SK-N-MC (cell line): ENCODE data around the gene PFDN6.

Experiments used
- DNase-seq: peaks from one replicate; pipeline ENCODE4 v3.0.0-alpha.2; 2011; ENCODE audit warnings: low read depth, low spot score
- H3K27ac ChIP-seq: fragments of 200-600 bp; sonication (generic); 2 replicates; pipeline ENCODE4 v1.5.1; 2016; ENCODE audit warnings: mixed run types
- H3K36me3 ChIP-seq: fragments of 200-600 bp; sonication (generic); 2 replicates; pipeline ENCODE4 v1.6.1; 2017; ENCODE audit warnings: antibody characterized with exemption, low read length, mixed read lengths; ENCODE audit not compliant: insufficient read depth
- H3K4me3 ChIP-seq: fragments of 200-600 bp; sonication (generic); 2 replicates; pipeline ENCODE4 v1.5.1; 2016
- H3K9ac ChIP-seq: fragments of 200-600 bp; sonication (generic); 2 replicates; pipeline ENCODE4 v1.8.0; 2017; ENCODE audit warnings: mixed run types, mixed read lengths; ENCODE audit not compliant: insufficient read length
- H3K9me3 ChIP-seq: fragments of 200-600 bp; sonication (generic); 2 replicates; pipeline ENCODE4 v1.6.1; 2017; ENCODE audit warnings: low read depth, mild to moderate bottlenecking, antibody characterized with exemption, low read length, moderate library complexity, mixed read lengths
- EZH2 ChIP-seq: fragments of 200-600 bp; sonication (generic); IDR thresholded peaks from one replicate; pipeline ENCODE4 v1.6.1; 2017; ENCODE audit warnings: antibody characterized with exemption
- FOXP2 ChIP-seq: optimal IDR thresholded peaks from 2 replicates; pipeline ENCODE3; 2011; ENCODE audit warnings: mild to moderate bottlenecking, moderate library complexity; ENCODE audit not compliant: insufficient read depth; ENCODE audit errors: extremely low read length, control extremely low read depth
- POLR2AphosphoS5 ChIP-seq: IDR thresholded peaks from 2 replicates; pipeline ENCODE4 v1.6.1; 2012; ENCODE audit warnings: mild to moderate bottlenecking, low read depth, low read length, borderline replicate concordance

PFDN6 gene

DNA sequence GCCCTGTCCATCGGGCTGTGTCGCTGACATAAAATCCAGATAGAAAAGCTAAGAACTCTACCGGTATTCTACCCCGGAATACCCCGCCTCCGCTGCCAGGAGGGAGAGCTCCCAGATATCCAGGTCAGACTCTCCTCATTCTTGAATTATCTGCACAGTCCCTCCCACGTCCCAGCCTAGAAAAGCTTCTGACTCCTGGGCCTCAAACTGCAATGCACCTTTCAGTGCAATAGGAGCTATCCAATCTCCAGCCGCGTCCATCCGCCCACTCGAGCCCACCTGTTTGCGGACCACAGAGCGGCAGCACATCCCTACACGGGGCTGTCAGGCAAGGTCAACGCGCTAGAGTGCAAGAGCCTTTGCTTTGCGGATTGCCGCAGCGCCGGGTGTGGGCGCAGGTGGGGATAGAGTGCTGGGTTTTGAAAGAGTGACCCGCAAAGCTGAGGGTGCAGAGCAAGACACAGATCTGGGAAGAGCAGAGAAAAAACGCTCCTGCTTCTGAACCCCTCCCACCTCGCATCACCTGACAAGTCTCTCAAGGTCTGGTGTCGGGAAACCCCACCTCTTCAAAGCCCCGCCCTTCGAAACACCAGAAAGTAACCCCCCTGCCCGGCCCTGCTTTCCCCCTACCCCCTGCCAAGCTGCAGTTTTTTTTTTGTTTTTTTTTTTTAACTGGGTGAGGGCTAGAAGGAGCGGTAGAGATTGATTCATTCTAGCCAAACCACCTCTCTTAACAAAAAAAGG lies 23.1 kb downstream of the PFDN6 start:
- Histone ChIP-seq H3K9me3 (no peaks in the 10 kb centered on the region), H3K27ac (peak overlapping the region; percentile 74), H3K4me3 (peak overlapping the region; percentile 96), H3K36me3 (no peaks in the 10 kb centered on the region), H3K9ac (peak overlapping the region; percentile 85)
- no peak for DNase-seq
- TF ChIP-seq EZH2 (no peak), FOXP2 (no peak), POLR2AphosphoS5 (no peak)

DNA sequence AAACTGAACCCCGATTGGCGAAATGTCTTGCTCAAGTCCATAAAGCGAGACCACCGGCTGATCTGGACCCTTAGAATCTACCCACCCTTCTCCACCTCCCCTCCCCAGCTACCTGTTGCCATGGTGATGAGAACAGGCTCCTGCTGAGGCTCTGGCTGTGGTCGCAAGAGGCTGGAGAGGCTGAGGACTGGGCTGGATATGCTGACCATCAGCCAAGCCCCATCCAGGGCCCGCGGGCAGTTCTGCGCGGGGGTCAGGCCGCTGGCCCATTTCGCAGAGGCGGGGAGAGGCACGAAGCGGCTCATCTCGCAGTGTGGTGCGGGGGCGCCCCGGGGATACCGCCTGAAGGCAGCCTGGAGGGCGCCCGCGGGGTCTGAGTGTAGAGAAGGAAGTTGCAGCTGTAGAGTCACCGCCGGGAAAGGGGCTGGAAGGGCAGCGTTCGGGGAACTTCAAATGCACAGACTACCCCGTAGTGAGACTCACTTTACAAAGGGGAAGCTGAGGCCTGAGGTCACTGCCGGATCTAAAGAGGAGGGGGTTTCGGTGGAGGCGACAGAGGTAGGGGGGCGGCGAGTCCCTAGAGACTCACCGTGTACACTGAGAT lies 23.8 kb downstream of the PFDN6 start:
- TF ChIP-seq EZH2 (no peak), POLR2AphosphoS5 (peak; percentile 29)
- Histone ChIP-seq H3K27ac (peak overlapping the region; percentile 69), H3K9ac (peak overlapping the region; percentile 85), H3K4me3 (peak overlapping the region; percentile 96), H3K9me3 (no peaks in the 10 kb centered on the region), H3K36me3 (peaks cover under 1% of the 10 kb centered on the region; the same call in 1 of the 2 replicates)
- no peak for DNase-seq

GRCh38 chr6:33313709-33314514 lies 24.5 kb downstream of the PFDN6 start, which contains the start of gene TAPBP:
Gene TAPBP, minus strand, starts transcription at chr6:33314078. Its CDS starts 37 bp downstream, at chr6:33314041.
- H3K27ac ChIP-seq = peak within 1 kb of the TSS; percentile 69
- no peak for DNase-seq

GRCh38 chr6:33314515-33314942 lies 25.1 kb downstream of the PFDN6 start:
- H3K27ac ChIP-seq = no peak overlapping the region
- TF ChIP-seq POLR2AphosphoS5 (peak; percentile 50), FOXP2 (no peak)
- peak overlapping the region; percentile 85 for H3K9ac ChIP-seq
- H3K9me3 ChIP-seq = no peaks in the 10 kb centered on the region
- peaks cover 14% of the 10 kb centered on the region for H3K36me3 ChIP-seq
- no peak for DNase-seq
- H3K4me3 ChIP-seq = peak overlapping the region; percentile 96

More at GRCh38 chr6:33313709-33314514, 24.5 kb downstream of the PFDN6 start, which contains the start of gene TAPBP:
- Histone ChIP-seq H3K9ac (peak within 1 kb of the TSS; percentile 85), H3K36me3 (peaks cover 8% of the 10 kb centered on the region), H3K4me3 (peak within 1 kb of the TSS; percentile 96), H3K9me3 (no peaks in the 10 kb centered on the region)
- TF ChIP-seq EZH2 (no peak), POLR2AphosphoS5 (0 out of 2 replicates have a peak, but pooled peaks have one; percentile 12)

- no peak overlapping the region for H3K9ac ChIP-seq
- H3K27ac ChIP-seq = no peak overlapping the region
- peaks cover 20% of the 10 kb centered on the region for H3K36me3 ChIP-seq
- no peak for DNase-seq
- TF ChIP-seq FOXP2 = no peak
- TF ChIP-seq POLR2AphosphoS5 = no peak; the same call in 1 of the 2 replicates
- TF ChIP-seq EZH2 = no peak
- H3K9me3 ChIP-seq = no peaks in the 10 kb centered on the region
- H3K4me3 ChIP-seq = peak overlapping the region; percentile 96
These were observed 25.8 kb downstream of the PFDN6 start for GRCh38 chr6:33314943-33315792.

DNA sequence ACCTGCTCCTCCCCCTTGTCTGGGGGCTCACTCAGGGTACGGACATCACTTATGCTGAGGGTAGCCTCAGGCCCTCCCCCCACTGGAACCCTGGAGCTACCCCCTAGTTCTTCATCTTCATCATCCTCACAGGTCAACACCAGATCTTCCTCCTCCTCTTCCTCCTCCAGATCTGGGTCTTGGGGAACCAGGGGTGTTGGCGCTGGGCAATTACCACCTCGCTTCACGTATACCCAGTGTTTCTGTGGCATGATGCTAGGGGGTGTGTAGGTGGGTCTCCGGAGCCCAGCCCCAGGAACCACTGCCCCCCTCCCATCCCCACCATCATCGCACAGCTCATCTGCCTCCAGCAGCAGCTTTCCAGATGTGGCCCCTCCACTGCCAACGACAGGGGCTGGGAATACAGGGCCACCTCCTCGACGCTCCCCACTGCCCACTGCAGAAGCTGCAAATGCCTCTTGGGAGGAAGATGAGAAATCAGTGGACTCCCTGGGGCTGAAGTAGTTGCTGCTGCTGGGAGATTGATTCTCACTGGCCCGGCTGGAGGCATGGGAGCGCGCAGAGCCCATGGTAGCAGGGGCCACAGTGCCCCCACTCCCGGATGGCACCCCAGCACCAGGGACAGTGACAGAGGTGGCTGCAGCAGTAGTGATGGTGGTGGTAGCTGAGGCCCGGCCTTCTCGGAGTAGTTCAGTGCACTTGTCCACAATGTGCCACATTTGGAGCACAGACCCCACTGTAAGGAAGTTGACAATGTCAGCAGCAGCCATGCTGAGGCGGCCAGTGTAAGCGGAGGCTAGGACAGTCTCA lies 26.6 kb downstream of the PFDN6 start:
- H3K36me3 ChIP-seq = peaks cover 28% of the 10 kb centered on the region
- TF ChIP-seq FOXP2 = no peak
- TF ChIP-seq POLR2AphosphoS5 = no peak
- no peak for TF ChIP-seq EZH2
- DNase-seq = no peak
- H3K4me3 ChIP-seq = no peak overlapping the region
- no peak overlapping the region for H3K9ac ChIP-seq
- H3K9me3 ChIP-seq = no peaks in the 10 kb centered on the region
- no peak overlapping the region for H3K27ac ChIP-seq

GRCh38 chr6:33316603-33317418 lies 27.4 kb downstream of the PFDN6 start:
- peaks cover 33% of the 10 kb centered on the region for H3K36me3 ChIP-seq
- H3K27ac ChIP-seq = peak overlapping the region; percentile 54; the same call in 1 of the 2 replicates

More at GRCh38 chr6:33316603-33317418, 27.4 kb downstream of the PFDN6 start:
- Histone ChIP-seq H3K9me3 (no peaks in the 10 kb centered on the region), H3K9ac (no peak overlapping the region), H3K4me3 (peak overlapping the region; percentile 92)
- TF ChIP-seq EZH2 = no peak
- no peak for TF ChIP-seq FOXP2
- no peak for TF ChIP-seq POLR2AphosphoS5
- no peak for DNase-seq
